Thoracic aorta (tissue), 2 donors: Measurements from ENCODE around the gene USP46. TPM values are rescaled to one million over a fixed set of nuclear protein-coding genes. Genes with fewer than 3 reads are reported as not detected.

Source experiments
- ATAC-seq: fragments of 150-250 bp; one replicate; pipeline ENCODE4 v1.8.0; 2017; ENCODE audit warnings: low read depth; ENCODE audit not compliant: insufficient number of reproducible peaks, low FRiP score
- DNase-seq: peaks from one replicate; pipeline ENCODE4 v3.0.0-alpha.2; 2020; ENCODE audit warnings: low spot score
- H3K27ac ChIP-seq, 2 donors: fragments of 200-600 bp; sonication (generic); 1 replicate in 1 of 2; 2 replicates in 1 of 2; pipeline ENCODE4 v1.5.1; 2016; ENCODE audit warnings: mild to moderate bottlenecking in 2 of 2, moderate library complexity in 2 of 2
- H3K27me3 ChIP-seq: fragments of 200-600 bp; sonication (generic); replicated peaks from 2 replicates; pipeline ENCODE4 v1.6.0; 2016; ENCODE audit warnings: mild to moderate bottlenecking; ENCODE audit not compliant: insufficient read depth
- H3K36me3 ChIP-seq: fragments of 200-600 bp; sonication (generic); one replicate; pipeline ENCODE4 v1.5.1; 2016
- H3K4me1 ChIP-seq, 2 donors: fragments of 200-600 bp; sonication (generic); 1 replicate in 1 of 2; 2 replicates in 1 of 2; pipeline versions ENCODE4 v1.5.1 to v1.6.0; 2016; ENCODE audit warnings: low read depth in 2 of 2, mild to moderate bottlenecking in 1 of 2; ENCODE audit not compliant: control insufficient read depth in 1 of 2
- H3K4me3 ChIP-seq: fragments of 200-600 bp; sonication (generic); 2 replicates; pipeline ENCODE4 v1.5.1; 2016; ENCODE audit warnings: mild to moderate bottlenecking
- H3K9me3 ChIP-seq: fragments of 200-600 bp; sonication (generic); 2 replicates; pipeline ENCODE4 v1.5.1; 2016
- total RNA-seq, 2 donors: library from RNA; depleted of rRNA; stranded (reverse); fragments of >200 nt; gene quantifications; one replicate each; pipeline versions ENCODE4 v1.1.0 to v1.2.3, GENCODE V29; 2016
- TF ChIP-seq, protein P1 (sequence below): fragments of 200-600 bp; sonication (generic); IDR thresholded peaks from one replicate; pipeline ENCODE4 v1.5.1; 2019; ENCODE audit warnings: antibody characterized with exemption

Gene USP46
- total RNA-seq, 2 donors from 2014 or later, result 12.2 to 15.5 TPM

DNA sequence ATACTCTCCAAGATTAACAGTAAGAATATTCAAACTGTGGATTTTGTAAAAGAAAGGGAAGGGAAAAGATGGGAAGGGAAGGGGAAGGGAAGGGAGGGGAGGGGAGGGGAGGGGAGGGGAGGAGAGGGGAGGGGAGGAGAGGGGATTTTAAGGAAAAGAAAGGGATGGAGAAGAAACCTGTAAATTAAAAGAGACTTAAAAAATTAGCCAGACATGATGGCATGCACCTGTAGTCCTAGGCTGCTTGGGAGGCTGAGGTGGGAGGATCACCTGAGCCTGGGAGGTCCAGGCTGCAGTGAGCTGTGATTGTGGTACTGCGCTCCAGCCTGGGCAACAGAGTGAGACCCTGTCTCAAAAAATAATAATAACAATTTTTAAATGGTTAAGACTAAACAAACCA, 83.7 kb downstream of the USP46 start:
- Histone ChIP-seq H3K9me3 (no peaks in the 10 kb centered on the region), H3K27ac (no peak overlapping the region), H3K4me1 (no peaks in the 10 kb centered on the region), H3K27me3 (no peaks in the 10 kb centered on the region), H3K36me3 (no peaks in the 10 kb centered on the region), H3K4me3 (no peak overlapping the region)
- ATAC-seq (no peak), DNase-seq (no peak)
- TF ChIP-seq, protein P1, sequence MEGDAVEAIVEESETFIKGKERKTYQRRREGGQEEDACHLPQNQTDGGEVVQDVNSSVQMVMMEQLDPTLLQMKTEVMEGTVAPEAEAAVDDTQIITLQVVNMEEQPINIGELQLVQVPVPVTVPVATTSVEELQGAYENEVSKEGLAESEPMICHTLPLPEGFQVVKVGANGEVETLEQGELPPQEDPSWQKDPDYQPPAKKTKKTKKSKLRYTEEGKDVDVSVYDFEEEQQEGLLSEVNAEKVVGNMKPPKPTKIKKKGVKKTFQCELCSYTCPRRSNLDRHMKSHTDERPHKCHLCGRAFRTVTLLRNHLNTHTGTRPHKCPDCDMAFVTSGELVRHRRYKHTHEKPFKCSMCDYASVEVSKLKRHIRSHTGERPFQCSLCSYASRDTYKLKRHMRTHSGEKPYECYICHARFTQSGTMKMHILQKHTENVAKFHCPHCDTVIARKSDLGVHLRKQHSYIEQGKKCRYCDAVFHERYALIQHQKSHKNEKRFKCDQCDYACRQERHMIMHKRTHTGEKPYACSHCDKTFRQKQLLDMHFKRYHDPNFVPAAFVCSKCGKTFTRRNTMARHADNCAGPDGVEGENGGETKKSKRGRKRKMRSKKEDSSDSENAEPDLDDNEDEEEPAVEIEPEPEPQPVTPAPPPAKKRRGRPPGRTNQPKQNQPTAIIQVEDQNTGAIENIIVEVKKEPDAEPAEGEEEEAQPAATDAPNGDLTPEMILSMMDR, result no peak

DNA sequence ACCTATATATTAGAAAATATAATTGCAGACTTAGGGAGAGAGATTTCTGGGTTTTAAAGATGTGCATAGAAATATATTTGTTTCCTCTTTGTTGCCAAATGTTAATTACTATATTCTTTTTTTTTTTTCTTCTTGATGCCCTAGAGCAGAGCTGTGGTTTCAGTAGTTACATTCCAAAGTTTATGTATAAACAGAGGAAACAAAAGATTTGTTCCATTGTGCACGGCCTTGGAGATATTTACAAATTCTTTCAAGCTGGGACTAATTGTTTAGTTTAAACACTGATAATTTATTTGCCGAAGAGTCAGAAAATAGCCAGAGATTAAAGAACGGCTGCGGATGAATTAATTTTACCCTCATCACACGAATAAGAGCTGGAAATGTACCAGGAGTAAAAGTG, 85.1 kb downstream of the USP46 start:
- H3K27me3 ChIP-seq, result no peaks in the 10 kb centered on the region
- no peaks in the 10 kb centered on the region for H3K4me1 ChIP-seq
- H3K4me3 ChIP-seq, result no peak overlapping the region
- DNase-seq (no peak), ATAC-seq (no peak)
- no peaks in the 10 kb centered on the region for H3K36me3 ChIP-seq
- no peaks in the 10 kb centered on the region for H3K9me3 ChIP-seq
- TF ChIP-seq, protein P1, result no peak
- no peak overlapping the region for H3K27ac ChIP-seq

DNA sequence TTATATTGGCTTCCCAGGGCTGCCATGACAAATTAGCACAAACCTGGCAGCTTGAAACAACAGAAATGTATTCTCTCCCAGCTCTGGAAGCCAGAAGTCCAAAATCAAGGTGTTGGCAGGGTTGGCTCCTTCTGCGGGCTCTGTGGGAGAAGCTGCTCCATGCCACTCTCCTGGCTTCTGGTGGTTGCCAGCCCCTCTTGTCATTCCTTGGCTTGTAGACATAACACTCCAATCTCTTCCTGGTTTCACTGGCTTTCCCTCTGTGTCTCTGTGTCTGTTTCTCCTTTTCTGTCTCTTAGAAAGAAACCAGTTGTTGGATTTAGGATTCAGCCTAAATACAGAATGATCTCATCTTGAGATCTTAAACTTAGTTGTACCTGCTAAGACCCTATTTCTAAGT, 85.5 kb downstream of the USP46 start:
- no peaks in the 10 kb centered on the region for H3K36me3 ChIP-seq
- H3K27me3 ChIP-seq, result no peaks in the 10 kb centered on the region
- no peaks in the 10 kb centered on the region for H3K4me1 ChIP-seq
- no peak overlapping the region for H3K27ac ChIP-seq
- no peaks in the 10 kb centered on the region for H3K9me3 ChIP-seq
- ATAC-seq, result no peak
- no peak overlapping the region for H3K4me3 ChIP-seq
- no peak for DNase-seq
- TF ChIP-seq, protein P1, result no peak

DNA sequence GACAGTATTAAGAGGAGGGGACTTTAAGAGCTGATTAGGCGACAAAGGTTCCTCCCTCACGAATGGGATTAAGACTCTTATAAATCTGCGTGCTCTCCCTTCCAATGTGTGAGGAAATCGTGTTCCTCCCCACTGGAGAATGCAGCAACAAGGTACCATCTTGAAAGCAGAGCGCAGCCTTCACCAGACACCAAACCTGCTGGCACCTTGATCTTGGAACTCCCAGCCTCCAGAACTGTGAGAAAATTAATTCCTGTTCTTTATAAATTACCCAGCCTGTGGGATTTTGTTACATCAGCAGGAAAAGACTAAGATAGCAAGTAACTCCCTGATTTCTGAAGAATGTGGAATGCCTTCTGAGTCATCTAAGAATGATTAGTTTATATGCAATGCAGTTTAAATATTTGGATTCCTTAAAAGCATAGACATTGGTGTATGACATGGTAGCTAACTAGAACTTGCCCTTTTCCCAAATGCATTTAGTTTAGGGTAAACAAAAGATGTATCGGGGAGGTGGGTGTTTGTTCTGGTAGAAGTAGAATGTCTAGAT, 86.1 kb downstream of the USP46 start:
- Histone ChIP-seq H3K9me3 (no peaks in the 10 kb centered on the region), H3K27me3 (no peaks in the 10 kb centered on the region), H3K27ac (no peak overlapping the region), H3K36me3 (no peaks in the 10 kb centered on the region), H3K4me1 (no peaks in the 10 kb centered on the region), H3K4me3 (no peak overlapping the region)
- ATAC-seq (no peak), DNase-seq (no peak)
- TF ChIP-seq, protein P1, result no peak

DNA sequence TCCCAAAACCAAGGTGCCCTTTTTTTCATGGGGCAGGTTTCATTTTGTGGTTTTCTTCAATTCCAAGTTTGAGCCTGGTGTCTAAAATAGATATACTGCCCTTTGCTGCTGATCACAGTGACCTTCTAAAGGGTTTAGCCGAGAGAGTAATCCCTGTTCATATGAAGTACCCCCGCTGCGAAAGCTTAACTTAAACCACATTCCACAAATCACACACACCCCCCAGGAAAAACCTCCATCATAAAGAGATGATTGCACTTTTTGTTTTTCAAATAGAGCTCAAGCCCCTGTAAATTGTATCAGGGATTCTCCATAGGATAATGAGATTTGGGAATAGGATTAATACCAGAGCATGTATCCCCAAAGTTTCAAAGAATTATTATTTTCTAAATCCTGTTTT, 90.8 kb downstream of the USP46 start:
- ATAC-seq (no peak), DNase-seq (no peak)

More for the DNA sequence above, 90.8 kb downstream of the USP46 start:
- peaks cover 0 to 10% of the 10 kb centered on the region in 2 donors for H3K4me1 ChIP-seq
- no peak overlapping the region for H3K27ac ChIP-seq
- H3K27me3 ChIP-seq, result no peaks in the 10 kb centered on the region
- H3K9me3 ChIP-seq, result no peaks in the 10 kb centered on the region
- H3K4me3 ChIP-seq, result no peak overlapping the region
- H3K36me3 ChIP-seq, result no peaks in the 10 kb centered on the region
- TF ChIP-seq, protein P1, result no peak
